Inflammatory macrophage (primary cell): Measurements from ENCODE around the gene COMTD1.
"Not testable (repeated sequence)": the region's sequence is repeated elsewhere in the genome, so short reads cannot be mapped to it uniquely, and the experiment has no call there.

Source experiments
- DNase-seq, 2 donors: peaks; one replicate each; pipeline ENCODE4 v3.0.0-alpha.2; 2020 to 2022

The COMTD1 gene

GRCh38 chr10:75221492-75221891, 14.3 kb downstream of the COMTD1 start:
- DNase-seq: not testable (repeated sequence)

GRCh38 chr10:75220274-75220673, 15.5 kb downstream of the COMTD1 start:
- no peak for DNase-seq

GRCh38 chr10:75212343-75212742, 23.4 kb downstream of the COMTD1 start:
- no peak for DNase-seq

- peak; percentile 43 to 46 for DNase-seq
Observed at GRCh38 chr10:75211007-75211691, 24.6 kb downstream of the COMTD1 start.

GRCh38 chr10:75210282-75211006, 25.3 kb downstream of the COMTD1 start, which contains the start of gene VDAC2:
Gene VDAC2 (plus strand): TSS chr10:75210796. CDS start chr10:75211159, 363 bp downstream.
- DNase-seq: peak; percentile 92 to 95

GRCh38 chr10:75209921-75210281, 25.9 kb downstream of the COMTD1 start:
- peak; percentile 75 to 82 for DNase-seq

- peak in 1 of 2 donors; percentile 48 for DNase-seq
Observed at GRCh38 chr10:75209086-75209920, 26.5 kb downstream of the COMTD1 start.

GRCh38 chr10:75208181-75208580, 27.6 kb downstream of the COMTD1 start:
- no peak for DNase-seq

- DNase-seq: no peak
Observed at GRCh38 chr10:75207857-75208144, 28.0 kb downstream of the COMTD1 start.

GRCh38 chr10:75207079-75207856, 28.5 kb downstream of the COMTD1 start:
- DNase-seq: no peak

- DNase-seq: not testable (repeated sequence)
Observed at GRCh38 chr10:75206638-75207037, 29.1 kb downstream of the COMTD1 start.

GRCh38 chr10:75205908-75206307, 29.8 kb downstream of the COMTD1 start:
- DNase-seq: no peak

GRCh38 chr10:75203724-75204123, 32.0 kb downstream of the COMTD1 start:
- no peak for DNase-seq

GRCh38 chr10:75203046-75203620, 32.6 kb downstream of the COMTD1 start:
- DNase-seq: not testable (repeated sequence)

GRCh38 chr10:75202321-75203045, 33.3 kb downstream of the COMTD1 start:
- peak; percentile 37 to 64 for DNase-seq

- no peak for DNase-seq
Observed at GRCh38 chr10:75201793-75202307, 33.9 kb downstream of the COMTD1 start.

GRCh38 chr10:75199949-75200348, 35.8 kb downstream of the COMTD1 start:
- not testable (repeated sequence) for DNase-seq

- DNase-seq: no peak
Observed at GRCh38 chr10:75197906-75198305, 37.9 kb downstream of the COMTD1 start.

GRCh38 chr10:75197066-75197465, 38.7 kb downstream of the COMTD1 start:
- peak in 1 of 2 donors; percentile 8 for DNase-seq

GRCh38 chr10:75195035-75195763, 40.6 kb downstream of the COMTD1 start:
- DNase-seq: no peak
